ENCODE results near the gene MND1.

- TF ChIP-seq CTCF (IDR thresholded peaks at IDR 0.05; ENCODE audit: insufficient read depth, low read depth, low read length) (no peak), EZH2 (IDR thresholded peaks at IDR 0.05; ENCODE audit: insufficient read depth, low read length) (no peak)
Observed at GRCh38 chr4:153419673-153420278, 75.3 kb downstream of the MND1 start.

All from astrocyte (in vitro differentiated cells and primary cell).